GM12878 (cell line): ENCODE data around the gene OGFR.

ENCODE experiments used
- ATF2 ChIP-seq: IDR thresholded peaks from 2 replicates; pipeline ENCODE4 v1.6.1; 2012; ENCODE audit warnings: low read length, inconsistent platforms
- ATF3 ChIP-seq: IDR thresholded peaks from 2 replicates; pipeline ENCODE4 v1.6.1; 2011; ENCODE audit warnings: low read depth, mild to moderate bottlenecking, low read length, moderate library complexity, borderline replicate concordance; ENCODE audit errors: extremely low read depth
- CEBPB ChIP-seq, 2 experiments: fragments of 150-350 bp in 1 of 2; IDR thresholded peaks; 2 replicates each; pipeline ENCODE4 v1.6.1; 2012 to 2014; ENCODE audit warnings: low read depth in 2 of 2, low read length in 2 of 2, borderline replicate concordance in 1 of 2, inconsistent platforms in 1 of 2
- CEBPZ ChIP-seq: fragments of 150-350 bp; IDR thresholded peaks from 2 replicates; pipeline ENCODE4 v1.6.1; 2016; ENCODE audit warnings: low read depth, low read length
- CTCF ChIP-seq, 3 experiments: IDR thresholded peaks in 2 of 3; conservative IDR thresholded peaks in 1 of 3; 2 replicates each; pipeline ENCODE4 v1.5.1; 2011; ENCODE audit warnings: low read depth in 3 of 3, low read length in 3 of 3, mild to moderate bottlenecking in 3 of 3, control low read depth in 2 of 3, moderate library complexity in 2 of 3, inconsistent platforms in 1 of 3, mixed read lengths in 1 of 3; ENCODE audit not compliant: control insufficient read depth in 2 of 3, insufficient read depth in 1 of 3; ENCODE audit errors: extremely low read depth in 1 of 3
- EP300 ChIP-seq, 2 experiments: fragments of 150-350 bp in 1 of 2; IDR thresholded peaks; 2 replicates each; pipeline ENCODE4 v1.6.1; 2011 to 2012; ENCODE audit warnings: low read depth in 2 of 2, low read length in 2 of 2, borderline replicate concordance in 1 of 2, improper control_type of control experiment in 1 of 2, inconsistent platforms in 1 of 2; ENCODE audit not compliant: control insufficient read depth in 1 of 2
- JUNB ChIP-seq: IDR thresholded peaks from 2 replicates; pipeline ENCODE4 v1.6.1; 2016; ENCODE audit warnings: antibody characterized with exemption, mild to moderate bottlenecking
- POLR2A ChIP-seq: IDR thresholded peaks from 2 replicates; pipeline ENCODE4 v1.6.1; 2011; ENCODE audit warnings: low read depth, mild to moderate bottlenecking, low read length
- RAD21 ChIP-seq: IDR thresholded peaks from 2 replicates; pipeline ENCODE4 v1.6.1; 2011; ENCODE audit warnings: mild to moderate bottlenecking, low read depth, low read length, moderate library complexity; ENCODE audit not compliant: insufficient read depth
- RELA ChIP-seq: fragments of 450-650 bp; IDR thresholded peaks from 2 replicates; pipeline ENCODE4 v1.8.0; 2014; ENCODE audit warnings: borderline replicate concordance; ENCODE audit not compliant: partially characterized antibody
- SMC3 ChIP-seq: IDR thresholded peaks from 2 replicates; pipeline ENCODE4 v1.6.1; 2011; ENCODE audit warnings: low read length, improper control_type of control experiment, borderline replicate concordance
- TBL1XR1 ChIP-seq: IDR thresholded peaks from 2 replicates; pipeline ENCODE4 v1.6.1; 2012; ENCODE audit warnings: low read depth, low read length, improper control_type of control experiment
- ZBTB40 ChIP-seq: fragments of 450-650 bp; IDR thresholded peaks from 2 replicates; pipeline ENCODE4 v1.6.1; 2016; ENCODE audit warnings: mild to moderate bottlenecking, moderate library complexity, borderline replicate concordance
- ZNF217 ChIP-seq: fragments of 450-650 bp; IDR thresholded peaks from 2 replicates; pipeline ENCODE4 v1.6.1; 2017; ENCODE audit warnings: antibody characterized with exemption, mild to moderate bottlenecking

GRCh38 chr20:62778601-62779416 lies 25.8 kb upstream of the OGFR start:
- TF ChIP-seq CTCF (IDR thresholded peaks at IDR 0.05 in 2 of 3, conservative IDR thresholded peaks at IDR 0.05 in 1 of 3; ENCODE audit: control insufficient read depth in 2 of 3, extremely low read depth in 1 of 3, insufficient read depth in 1 of 3, low read depth in 3 of 3, low read length in 3 of 3) (no peak), POLR2A (no peak), RAD21 (no peak), JUNB (no peak), SMC3 (no peak), EP300 (IDR thresholded peaks at IDR 0.05; ENCODE audit: borderline replicate concordance in 1 of 2, control insufficient read depth in 1 of 2, low read depth in 2 of 2, low read length in 2 of 2) (no peak), CEBPZ (no peak), ZBTB40 (no peak), RELA (no peak), ZNF217 (no peak), ATF2 (no peak), ATF3 (no peak), CEBPB (IDR thresholded peaks at IDR 0.05; ENCODE audit: borderline replicate concordance in 1 of 2, low read depth in 2 of 2, low read length in 2 of 2) (no peak), TBL1XR1 (no peak)
